GM13977 (cell line): Measurements from ENCODE around the gene VAMP1.
A peak's percentile ranks its signal among the peaks of the same experiment; 100 is the strongest.
"Not testable (repeated sequence)": the region's sequence is repeated elsewhere in the genome, so short reads cannot be mapped to it uniquely, and the experiment has no call there.

Experiments
- DNase-seq: peaks from one replicate; pipeline ENCODE4 v3.0.0; 2012; ENCODE audit warnings: low spot score
- in situ Hi-C: fragments of 300-500 bp; cut with MboI; formaldehyde crosslinking; loops from one replicate; pipeline ENCODE4 v1.12.0; 2022; ENCODE audit warnings: low sequenced_read_pairs, low pct_unique_long_range_greater_than_20kb, mixed read lengths, inconsistent platforms; ENCODE audit not compliant: unreplicated experiment
- TF ChIP-seq, protein P1 (sequence below): IDR thresholded peaks from 2 replicates; pipeline ENCODE4 v1.5.1; 2012; ENCODE audit warnings: mild to moderate bottlenecking, control low read depth; ENCODE audit not compliant: insufficient read depth; ENCODE audit errors: extremely low read depth, missing control alignments

Gene VAMP1

DNA sequence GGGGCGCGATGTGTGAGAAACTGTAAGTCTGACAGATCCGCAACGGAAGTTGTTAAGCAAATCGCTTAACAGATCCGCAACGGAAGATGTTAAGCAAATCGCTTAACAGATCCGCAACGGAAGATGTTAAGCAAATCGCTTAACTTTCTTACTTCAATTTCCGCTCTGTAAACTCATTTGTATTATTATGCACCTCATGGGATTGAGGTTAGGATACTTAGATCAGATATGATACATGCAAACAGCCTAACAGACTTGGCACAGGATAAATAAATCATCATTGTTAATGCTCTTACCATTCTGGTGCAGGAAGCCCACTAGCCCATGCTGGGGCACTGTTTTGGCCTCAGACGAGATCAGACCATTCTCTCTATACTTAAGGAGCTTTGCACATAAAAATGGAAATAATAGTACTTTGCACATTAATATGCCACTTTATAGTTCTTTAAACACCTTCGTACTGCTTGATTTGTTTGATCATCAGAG is 23.8 kb upstream of the VAMP1 start:
- no peak for DNase-seq
- TF ChIP-seq, protein P1, sequence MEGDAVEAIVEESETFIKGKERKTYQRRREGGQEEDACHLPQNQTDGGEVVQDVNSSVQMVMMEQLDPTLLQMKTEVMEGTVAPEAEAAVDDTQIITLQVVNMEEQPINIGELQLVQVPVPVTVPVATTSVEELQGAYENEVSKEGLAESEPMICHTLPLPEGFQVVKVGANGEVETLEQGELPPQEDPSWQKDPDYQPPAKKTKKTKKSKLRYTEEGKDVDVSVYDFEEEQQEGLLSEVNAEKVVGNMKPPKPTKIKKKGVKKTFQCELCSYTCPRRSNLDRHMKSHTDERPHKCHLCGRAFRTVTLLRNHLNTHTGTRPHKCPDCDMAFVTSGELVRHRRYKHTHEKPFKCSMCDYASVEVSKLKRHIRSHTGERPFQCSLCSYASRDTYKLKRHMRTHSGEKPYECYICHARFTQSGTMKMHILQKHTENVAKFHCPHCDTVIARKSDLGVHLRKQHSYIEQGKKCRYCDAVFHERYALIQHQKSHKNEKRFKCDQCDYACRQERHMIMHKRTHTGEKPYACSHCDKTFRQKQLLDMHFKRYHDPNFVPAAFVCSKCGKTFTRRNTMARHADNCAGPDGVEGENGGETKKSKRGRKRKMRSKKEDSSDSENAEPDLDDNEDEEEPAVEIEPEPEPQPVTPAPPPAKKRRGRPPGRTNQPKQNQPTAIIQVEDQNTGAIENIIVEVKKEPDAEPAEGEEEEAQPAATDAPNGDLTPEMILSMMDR: no peak
- in situ Hi-C loops: no loop called here

DNA sequence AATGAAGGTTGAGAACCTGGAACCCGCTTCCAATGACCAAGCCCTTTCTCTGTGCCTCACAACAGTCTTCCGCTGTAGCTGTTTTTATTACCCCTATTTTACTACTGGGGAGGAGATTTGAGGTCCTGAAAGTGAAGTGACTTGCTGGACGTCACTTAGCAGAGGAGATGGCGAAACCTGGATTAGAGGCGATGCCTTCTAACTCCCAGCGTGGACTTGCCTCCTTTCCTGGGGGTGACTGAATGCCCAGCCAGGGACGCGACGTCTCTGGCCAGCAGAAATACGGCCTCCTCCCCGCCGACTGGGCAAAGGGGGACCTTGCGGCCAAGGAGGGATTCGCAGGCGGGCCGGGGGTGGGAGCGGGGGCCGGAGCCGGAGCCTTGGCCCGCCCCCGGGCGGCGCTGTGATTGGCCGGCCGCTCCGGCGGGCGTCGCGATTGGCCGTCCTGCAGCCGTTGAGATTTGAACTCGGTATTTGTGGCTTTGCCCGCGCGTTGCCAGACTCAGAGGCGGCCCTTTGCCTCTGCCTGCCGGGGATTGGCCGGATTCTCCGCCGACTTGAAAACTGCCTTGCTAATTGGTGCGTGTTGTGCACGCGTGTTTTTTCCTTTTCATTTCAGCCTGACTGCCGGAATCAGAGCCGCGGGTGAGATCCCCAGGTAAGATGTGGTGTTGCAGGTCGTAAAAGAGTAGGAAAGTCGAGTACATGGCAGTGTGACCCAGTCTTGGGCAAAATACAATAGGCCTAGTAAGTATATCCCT is 23.2 kb upstream of the VAMP1 start, which contains the start of gene NCAPD2:
Gene NCAPD2, plus strand, starts transcription at position 606 of the 761 bp plus-strand sequence. CDS start 997 bp downstream, outside the sequence.
- in situ Hi-C loops: no loop called here
- peak; percentile 95 for DNase-seq
- TF ChIP-seq, protein P1: no peak

DNA sequence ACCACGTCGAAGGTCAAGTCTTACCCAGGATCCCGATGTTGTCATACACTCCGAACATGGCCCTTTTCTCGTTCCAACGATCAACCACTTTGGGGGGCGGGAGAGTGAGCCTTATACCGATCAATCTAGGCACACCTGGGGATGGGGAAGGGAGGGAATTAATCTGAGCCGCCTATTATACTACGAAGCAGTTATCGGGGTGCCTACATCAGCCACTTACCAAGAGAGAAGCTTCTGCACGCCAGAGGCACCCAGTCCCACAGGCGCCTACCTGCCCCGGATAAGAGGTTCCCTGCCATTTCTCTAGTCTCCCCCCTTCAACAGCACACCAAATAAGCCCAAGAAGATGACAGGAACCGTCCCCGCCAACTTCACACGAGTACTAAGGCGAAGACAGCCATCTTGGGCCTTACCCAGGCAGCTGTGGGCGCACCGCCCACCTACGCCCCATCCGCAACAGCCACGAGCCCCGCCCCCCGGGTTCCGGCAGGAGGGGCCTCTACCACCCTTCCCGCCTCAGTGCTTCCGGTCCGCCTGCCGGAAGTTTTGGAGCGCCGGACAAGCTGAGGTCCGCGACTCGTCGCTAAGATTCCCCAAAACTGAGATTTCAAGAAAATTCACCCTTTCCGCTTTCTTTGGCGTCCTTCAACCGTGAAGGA is 22.5 kb upstream of the VAMP1 start, which contains the start of gene MRPL51:
Gene MRPL51, minus strand, starts transcription at position 425 of the 659 bp plus-strand sequence. Its CDS starts 126 bp downstream, at position 299.
- in situ Hi-C loops: no loop called here
- peak; percentile 90 for DNase-seq
- TF ChIP-seq, protein P1: no peak

DNA sequence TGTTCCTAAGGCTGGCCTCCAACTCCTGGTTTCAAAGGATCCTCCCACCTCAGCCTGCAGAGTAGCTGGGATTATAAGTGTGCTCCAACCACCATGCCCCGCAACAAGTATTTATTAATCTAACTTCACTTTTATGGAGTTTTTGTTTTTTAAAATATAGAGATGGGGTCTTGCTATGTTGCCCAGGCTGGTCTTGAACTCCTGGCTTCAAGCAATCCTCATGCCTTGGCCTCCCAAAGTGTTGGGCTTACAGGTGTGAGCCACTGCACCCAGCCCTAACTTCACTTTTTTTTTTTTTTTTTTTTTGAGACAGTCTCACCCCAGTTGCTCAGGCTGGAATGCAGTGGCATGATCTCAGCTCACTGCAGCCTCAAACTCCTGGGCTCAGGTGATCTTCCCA is 20.2 kb upstream of the VAMP1 start:
- DNase-seq, in situ Hi-C loops: not testable (repeated sequence)

DNA sequence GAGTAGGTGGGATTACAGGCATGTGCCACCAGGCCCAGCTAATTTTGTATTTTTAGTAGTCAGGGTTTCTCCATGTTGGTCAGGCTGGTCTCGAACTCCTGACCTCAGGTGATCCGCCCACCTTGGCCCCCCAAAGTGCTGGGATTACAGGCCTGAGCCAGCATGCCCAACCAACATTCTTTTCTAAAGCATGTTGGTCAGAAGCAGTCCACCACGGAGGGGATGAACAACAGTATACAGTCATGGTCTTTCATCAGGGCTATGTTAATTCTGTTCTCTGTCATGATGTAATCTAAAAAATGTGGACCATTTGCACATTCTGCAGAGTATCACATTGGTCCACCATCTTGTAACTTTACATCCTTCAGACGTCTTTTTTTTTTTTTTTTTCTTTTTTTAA is 19.0 kb upstream of the VAMP1 start:
- in situ Hi-C loops: no loop called here
- no peak for DNase-seq
- TF ChIP-seq, protein P1: no peak

DNA sequence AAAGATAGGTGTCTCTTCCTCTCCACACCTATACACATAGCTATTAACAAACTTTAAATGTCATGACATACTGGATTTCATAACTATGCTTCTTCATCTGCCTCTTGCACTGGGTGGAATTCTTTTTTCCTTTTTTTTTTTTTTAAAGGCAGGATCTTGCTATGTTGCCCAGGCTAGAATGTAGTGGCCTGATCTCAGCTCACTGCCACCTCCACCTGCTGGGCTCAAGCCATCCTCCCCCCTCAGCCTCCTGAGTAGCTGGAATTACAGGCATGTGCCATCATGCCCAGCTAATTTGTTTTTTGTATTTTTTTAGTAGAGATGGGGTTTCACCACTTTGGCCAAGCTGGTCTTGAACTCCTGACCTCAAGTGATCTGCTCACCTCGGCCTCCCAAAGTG is 17.8 kb upstream of the VAMP1 start:
- in situ Hi-C loops: no loop called here

More for the DNA sequence above, 17.8 kb upstream of the VAMP1 start:
- no peak for DNase-seq
- TF ChIP-seq, protein P1: no peak
